Measurements from ENCODE around the gene USP40. TPM values are rescaled to one million over a fixed set of nuclear protein-coding genes. Genes with fewer than 3 reads are reported as not detected.

USP40 gene
- total and polyA plus RNA-seq, 9 of the 15 experiments (the other 6 are each of a cell fraction or from before 2014, with no cell fraction given) = 5.5 to 15.0 (median 9.3) TPM

- Histone ChIP-seq H3K36me3 (ENCODE audit: control insufficient read depth, insufficient read depth, low read length) (peaks cover 58% of the 10 kb centered on the region; the same call in 2 of the 3 replicates), H4K20me1 (replicated peaks; ENCODE audit: control insufficient read depth, insufficient read depth, low read length) (no peaks in the 10 kb centered on the region)
Observed at GRCh38 chr2:233448575-233448974, 118.0 kb downstream of the USP40 start.

More at GRCh38 chr2:233448575-233448974, 118.0 kb downstream of the USP40 start:
- Histone ChIP-seq H3K9me1 (ENCODE audit: control insufficient read depth, insufficient read depth, low read length) (no peaks in the 10 kb centered on the region), H3K27ac (ENCODE audit: extremely low read depth, low read depth, low read length) (no peak overlapping the region), H3K4me2 (ENCODE audit: insufficient read depth, low read length) (no peak overlapping the region), H3K27me3 (ENCODE audit: control insufficient read depth in 2 of 2, insufficient read depth in 2 of 2, low read length in 2 of 2) (no peaks in the 10 kb centered on the region), H3K9ac (ENCODE audit: insufficient read depth in 1 of 2, low read depth in 2 of 2, low read length in 2 of 2) (no peak overlapping the region), H2AFZ (ENCODE audit: low read depth, low read length) (no peak overlapping the region), H3K4me1 (replicated peaks in 1 of 2; ENCODE audit: control insufficient read depth in 2 of 2, insufficient read depth in 2 of 2, low read length in 2 of 2) (peaks cover 7 to 18% of the 10 kb centered on the region in 2 experiments; a peak in 4 of 5 replicates), H3K79me2 (ENCODE audit: control insufficient read depth, insufficient read depth, low read length) (no peaks in the 10 kb centered on the region), H3K4me3 (no peak overlapping the region), H3K9me3 (replicated peaks; ENCODE audit: control insufficient read depth, insufficient read depth, low read depth, low read length) (no peaks in the 10 kb centered on the region)
- DNase-seq (ENCODE audit: extremely low read depth in 1 of 4, low spot score in 3 of 4) (no peak), FAIRE-seq (no peak), ATAC-seq (no peak)
- no TSS peak for BruUV-seq (replicated peaks)
- 100% methylated on average over 3 of the region's 4 CpGs for WGBS (ENCODE audit: insufficient coverage, low coverage, missing lambda C conversion rate)
- in situ Hi-C loops (cut with MboI) (no loop called here), intact Hi-C loops (cut with micrococcal nuclease) (loop anchor here (10.0 kb wide), 1 partner anchor 184 kb away; no protein-coding TSS in a partner anchor)
- ChIA-PET POLR2A (interaction anchor here (0.6 to 0.7 kb wide), 2 partner anchors 147 to 278 kb away, joined by 3 read pairs; no protein-coding TSS in a partner anchor), CTCF (ENCODE audit: low intra/inter-chr PET ratio) (no interaction called here)
- TF ChIP-seq PURB (CRISPR knock-in tag; IDR thresholded peaks at IDR 0.05; ENCODE audit: low read depth) (no peak), STAT6 (CRISPR knock-in tag; IDR thresholded peaks at IDR 0.05) (no peak), ETS1 (conservative IDR thresholded peaks at IDR 0.05; ENCODE audit: control insufficient read depth, low read depth, low read length) (no peak), CTBP1 (IDR thresholded peaks at IDR 0.05; ENCODE audit: borderline replicate concordance) (no peak), SPI1 (IDR thresholded peaks at IDR 0.05; ENCODE audit: borderline replicate concordance, low read depth, low read length) (no peak), XRCC3 (IDR thresholded peaks at IDR 0.05) (no peak), IFI16 (CRISPR knock-in tag; IDR thresholded peaks at IDR 0.05) (no peak), E2F8 (IDR thresholded peaks at IDR 0.05; ENCODE audit: low read depth, partially characterized antibody) (no peak), CBFA2T3 (IDR thresholded peaks at IDR 0.05) (no peak), NR0B1 (IDR thresholded peaks at IDR 0.05; ENCODE audit: partially characterized antibody) (no peak), U2AF1 (optimal IDR thresholded peaks at IDR 0.05; ENCODE audit: low read depth, low read length) (no peak), ATF7 (IDR thresholded peaks at IDR 0.05) (no peak), ZNF253 (CRISPR knock-in tag; conservative IDR thresholded peaks at IDR 0.05) (no peak), HNRNPUL1 (IDR thresholded peaks at IDR 0.05; ENCODE audit: low read length) (no peak), ZNF354B (CRISPR knock-in tag; IDR thresholded peaks at IDR 0.05) (no peak)
